Measurements from ENCODE around the gene CEP128. TPM values are rescaled to one million over a fixed set of nuclear protein-coding genes. Genes with fewer than 3 reads are reported as not detected.

CEP128 gene
- total RNA-seq, 5 donors from 2014 or later (not counting 1 experiment from before 2014, with no cell fraction given) = 12.6 to 24.8 (median 15.2) TPM

DNA sequence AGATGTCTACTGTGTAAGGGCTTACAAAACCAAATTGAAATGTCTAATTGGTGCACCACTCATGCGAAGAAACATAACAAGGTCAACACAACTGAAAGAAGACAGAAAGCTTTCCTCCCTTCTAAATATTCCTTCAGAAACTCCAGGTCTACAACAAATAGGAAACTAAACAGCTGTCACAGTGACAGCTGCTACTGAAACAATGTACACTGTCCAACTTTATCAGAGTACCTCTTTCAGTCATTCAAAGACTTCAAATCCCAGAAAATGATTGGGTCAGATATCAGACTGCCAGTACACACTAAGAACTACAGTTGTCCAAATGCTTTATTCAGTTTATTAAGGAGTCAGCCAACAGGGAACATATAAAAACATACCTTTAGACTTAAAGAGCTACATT, 35.2 kb downstream of the CEP128 start:
- ATAC-seq (replicated peaks in 1 of 4) (no peak), DNase-seq (no peak)
- Histone ChIP-seq H3K27ac (ENCODE audit: low read length) (no peak overlapping the region), H3K4me1 (ENCODE audit: control insufficient read depth in 1 of 2, extremely low read depth in 1 of 2, insufficient read depth in 2 of 2, low read length in 2 of 2) (no peaks in the 10 kb centered on the region), H3K27me3 (replicated peaks in 1 of 2; ENCODE audit: control insufficient read depth in 2 of 2, extremely low read depth in 1 of 2, insufficient read depth in 2 of 2, low read length in 1 of 2) (no peaks in the 10 kb centered on the region), H3K4me3 (ENCODE audit: control insufficient read depth in 1 of 2, extremely low read depth in 1 of 2, low read length in 1 of 2) (no peak overlapping the region), H3K9me3 (no peaks in the 10 kb centered on the region), H3K36me3 (ENCODE audit: control insufficient read depth in 2 of 2, extremely low read depth in 1 of 2, insufficient read depth in 1 of 2, low read length in 1 of 2) (peaks cover 0 to 2% of the 10 kb centered on the region in 2 donors)
- Mint-ChIP-seq H3K36me3 (peaks cover 40% of the 10 kb centered on the region), H3K27ac (no peak overlapping the region), H3K4me1 (no peaks in the 10 kb centered on the region), H3K4me3 (no peak overlapping the region), H3K27me3 (no peaks in the 10 kb centered on the region), H3K9me3 (no peaks in the 10 kb centered on the region)
- ChIA-PET CTCF (interaction anchor here in 1 of 2 donors (0.6 kb wide), 1 partner anchor 62 kb away, joined by 3 read pairs; no protein-coding TSS in a partner anchor), POLR2A (no interaction called here)
- WGBS (ENCODE audit: insufficient coverage) = 56% methylated on average over 1 of the region's 1 CpG

DNA sequence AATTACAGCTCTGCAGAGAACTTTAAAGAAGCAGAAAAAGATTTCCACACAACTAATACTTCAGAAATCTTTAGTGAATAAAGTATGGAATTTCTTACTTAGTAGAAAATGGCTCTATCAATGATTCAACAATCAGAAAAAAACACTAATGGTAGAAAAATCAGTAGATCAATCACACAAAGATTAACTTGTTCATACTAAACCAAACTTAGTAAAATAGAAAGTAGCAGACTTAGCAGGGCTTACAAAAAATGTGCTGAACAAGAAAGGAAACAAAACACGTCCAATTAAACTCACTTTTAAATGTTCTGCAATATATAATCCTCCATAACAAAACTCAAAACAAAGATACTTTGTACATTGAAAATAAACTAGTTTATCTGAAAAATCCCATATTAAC, 38.9 kb downstream of the CEP128 start:
- Histone ChIP-seq H3K36me3 (ENCODE audit: control insufficient read depth in 2 of 2, extremely low read depth in 1 of 2, insufficient read depth in 1 of 2, low read length in 1 of 2) (peaks cover 0 to 4% of the 10 kb centered on the region in 2 donors), H3K27me3 (replicated peaks in 1 of 2; ENCODE audit: control insufficient read depth in 2 of 2, extremely low read depth in 1 of 2, insufficient read depth in 2 of 2, low read length in 1 of 2) (no peaks in the 10 kb centered on the region), H3K4me1 (ENCODE audit: control insufficient read depth in 1 of 2, extremely low read depth in 1 of 2, insufficient read depth in 2 of 2, low read length in 2 of 2) (no peaks in the 10 kb centered on the region), H3K27ac (ENCODE audit: low read length) (no peak overlapping the region), H3K9me3 (no peaks in the 10 kb centered on the region), H3K4me3 (ENCODE audit: control insufficient read depth in 1 of 2, extremely low read depth in 1 of 2, low read length in 1 of 2) (no peak overlapping the region)
- no peak for DNase-seq
- H3K36me3 Mint-ChIP-seq = peaks cover 51% of the 10 kb centered on the region
- ChIA-PET CTCF (interaction anchor here in 1 of 2 donors (1.0 kb wide), 1 partner anchor 10 kb away, joined by 3 read pairs; no protein-coding TSS in a partner anchor), POLR2A (no interaction called here)
- no peak overlapping the region for H3K4me3 Mint-ChIP-seq
- WGBS (ENCODE audit: insufficient coverage) = no CpG with 5 or more reads among the region's 1 CpG
- H3K27me3 Mint-ChIP-seq = no peaks in the 10 kb centered on the region
- H3K9me3 Mint-ChIP-seq = no peaks in the 10 kb centered on the region
- no peak for ATAC-seq (replicated peaks in 1 of 4)
- no peaks in the 10 kb centered on the region for H3K4me1 Mint-ChIP-seq
- no peak overlapping the region for H3K27ac Mint-ChIP-seq

DNA sequence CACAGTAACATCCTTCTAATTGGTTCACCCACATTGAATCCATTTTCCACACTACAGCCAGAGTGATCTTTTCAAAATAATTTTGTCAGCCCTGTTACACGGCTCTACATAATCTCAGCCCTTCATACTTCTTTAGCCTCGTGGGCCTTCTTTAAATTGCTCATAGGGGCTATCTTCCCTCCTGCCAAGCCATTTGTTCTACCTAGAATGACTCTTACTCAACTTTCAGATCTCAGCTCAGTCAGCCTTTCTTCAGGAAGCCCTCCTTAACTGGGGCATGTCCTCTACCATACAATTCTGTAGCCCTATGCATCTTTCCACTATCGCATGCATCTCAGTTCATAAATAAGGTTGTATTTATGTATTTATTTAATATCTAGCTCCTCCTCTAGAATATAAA, 39.7 kb downstream of the CEP128 start:
- no peaks in the 10 kb centered on the region for H3K4me1 Mint-ChIP-seq
- Histone ChIP-seq H3K4me3 (ENCODE audit: control insufficient read depth in 1 of 2, extremely low read depth in 1 of 2, low read length in 1 of 2) (no peak overlapping the region), H3K4me1 (ENCODE audit: control insufficient read depth in 1 of 2, extremely low read depth in 1 of 2, insufficient read depth in 2 of 2, low read length in 2 of 2) (no peaks in the 10 kb centered on the region), H3K27ac (ENCODE audit: low read length) (no peak overlapping the region), H3K36me3 (ENCODE audit: control insufficient read depth in 2 of 2, extremely low read depth in 1 of 2, insufficient read depth in 1 of 2, low read length in 1 of 2) (peaks cover 0 to 4% of the 10 kb centered on the region in 2 donors), H3K27me3 (replicated peaks in 1 of 2; ENCODE audit: control insufficient read depth in 2 of 2, extremely low read depth in 1 of 2, insufficient read depth in 2 of 2, low read length in 1 of 2) (no peaks in the 10 kb centered on the region), H3K9me3 (no peaks in the 10 kb centered on the region)
- DNase-seq (no peak), ATAC-seq (replicated peaks in 1 of 4) (no peak)
- H3K36me3 Mint-ChIP-seq = peaks cover 56% of the 10 kb centered on the region
- H3K9me3 Mint-ChIP-seq = no peaks in the 10 kb centered on the region
- 59% methylated on average over 2 of the region's 3 CpGs for WGBS (ENCODE audit: insufficient coverage)
- H3K27me3 Mint-ChIP-seq = no peaks in the 10 kb centered on the region
- no peak overlapping the region for H3K4me3 Mint-ChIP-seq
- CTCF ChIA-PET = interaction anchor here in 1 of 2 donors (0.7 kb wide), 1 partner anchor 76 kb away, joined by 3 read pairs; no protein-coding TSS in a partner anchor
- H3K27ac Mint-ChIP-seq = no peak overlapping the region
- POLR2A ChIA-PET = no interaction called here

DNA sequence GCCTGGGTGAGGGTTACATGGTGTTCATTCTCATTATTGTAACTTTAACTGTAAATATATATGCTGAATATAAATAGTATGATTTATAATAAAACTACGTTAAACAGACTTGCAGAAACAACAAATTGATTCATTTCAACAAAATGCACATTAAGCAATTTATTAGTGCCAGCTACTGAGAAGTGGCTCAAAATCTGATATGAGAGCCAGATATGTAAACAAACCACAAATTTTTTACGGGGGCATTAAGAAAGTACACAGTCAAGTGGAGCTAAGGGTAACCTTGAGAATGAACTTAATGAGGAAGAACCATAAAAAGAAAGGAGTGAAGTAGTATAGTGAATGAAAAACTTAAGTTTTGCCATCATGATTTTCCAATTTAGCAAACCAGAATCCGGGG, 40.3 kb downstream of the CEP128 start:
- DNase-seq = no peak
- 91% methylated on average over 1 of the region's 3 CpGs for WGBS (ENCODE audit: insufficient coverage)
- no peaks in the 10 kb centered on the region for H3K9me3 Mint-ChIP-seq

DNA sequence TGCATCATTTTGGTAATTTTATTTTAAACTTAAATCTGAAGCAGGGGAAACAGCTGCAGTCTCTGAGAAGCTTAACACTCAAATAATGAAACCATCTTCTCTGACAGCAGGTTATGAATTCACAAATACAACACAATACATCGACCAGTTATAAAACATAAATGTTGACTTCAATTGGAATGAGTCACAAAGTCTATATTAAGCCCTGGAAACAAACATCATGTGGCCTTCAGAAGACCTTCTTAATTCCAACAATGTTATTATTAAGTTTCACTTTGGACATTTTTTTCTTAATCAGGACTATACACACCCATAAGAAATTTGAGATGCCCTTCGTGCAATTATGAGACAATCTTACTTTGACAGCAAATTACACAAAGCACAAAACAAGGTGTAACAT, 68.9 kb downstream of the CEP128 start:
- no CpG with 5 or more reads among the region's 2 CpGs for WGBS (ENCODE audit: insufficient coverage)
- Histone ChIP-seq H3K9me3 (no peaks in the 10 kb centered on the region), H3K27me3 (replicated peaks in 1 of 2; ENCODE audit: control insufficient read depth in 2 of 2, extremely low read depth in 1 of 2, insufficient read depth in 2 of 2, low read length in 1 of 2) (no peaks in the 10 kb centered on the region), H3K4me3 (ENCODE audit: control insufficient read depth in 1 of 2, extremely low read depth in 1 of 2, low read length in 1 of 2) (no peak overlapping the region), H3K27ac (ENCODE audit: low read length) (no peak overlapping the region), H3K4me1 (ENCODE audit: control insufficient read depth in 1 of 2, extremely low read depth in 1 of 2, insufficient read depth in 2 of 2, low read length in 2 of 2) (no peaks in the 10 kb centered on the region), H3K36me3 (ENCODE audit: control insufficient read depth in 2 of 2, extremely low read depth in 1 of 2, insufficient read depth in 1 of 2, low read length in 1 of 2) (no peaks in the 10 kb centered on the region)
- CTCF ChIA-PET = no interaction called here
- no peak overlapping the region for H3K27ac Mint-ChIP-seq
- POLR2A ChIA-PET = no interaction called here
- H3K9me3 Mint-ChIP-seq = peaks cover 16 to 39% (median 16%) of the 10 kb centered on the region in 3 donors
- H3K4me1 Mint-ChIP-seq = no peaks in the 10 kb centered on the region
- H3K36me3 Mint-ChIP-seq = peaks cover 54% of the 10 kb centered on the region
- H3K27me3 Mint-ChIP-seq = no peaks in the 10 kb centered on the region
- ATAC-seq (replicated peaks in 1 of 4) (no peak), DNase-seq (no peak)
- no peak overlapping the region for H3K4me3 Mint-ChIP-seq

More for the DNA sequence above, 40.3 kb downstream of the CEP128 start:
- ATAC-seq (replicated peaks in 1 of 4) = no peak
- H3K27me3 Mint-ChIP-seq = no peaks in the 10 kb centered on the region
- Histone ChIP-seq H3K4me3 (ENCODE audit: control insufficient read depth in 1 of 2, extremely low read depth in 1 of 2, low read length in 1 of 2) (no peak overlapping the region), H3K27ac (ENCODE audit: low read length) (no peak overlapping the region), H3K4me1 (ENCODE audit: control insufficient read depth in 1 of 2, extremely low read depth in 1 of 2, insufficient read depth in 2 of 2, low read length in 2 of 2) (no peaks in the 10 kb centered on the region), H3K27me3 (replicated peaks in 1 of 2; ENCODE audit: control insufficient read depth in 2 of 2, extremely low read depth in 1 of 2, insufficient read depth in 2 of 2, low read length in 1 of 2) (no peaks in the 10 kb centered on the region), H3K36me3 (ENCODE audit: control insufficient read depth in 2 of 2, extremely low read depth in 1 of 2, insufficient read depth in 1 of 2, low read length in 1 of 2) (peaks cover 0 to 4% of the 10 kb centered on the region in 2 donors), H3K9me3 (no peaks in the 10 kb centered on the region)
- CTCF ChIA-PET = no interaction called here
- peaks cover 50% of the 10 kb centered on the region for H3K36me3 Mint-ChIP-seq
- no peaks in the 10 kb centered on the region for H3K4me1 Mint-ChIP-seq
- H3K27ac Mint-ChIP-seq = no peak overlapping the region
- H3K4me3 Mint-ChIP-seq = no peak overlapping the region
- POLR2A ChIA-PET = no interaction called here

DNA sequence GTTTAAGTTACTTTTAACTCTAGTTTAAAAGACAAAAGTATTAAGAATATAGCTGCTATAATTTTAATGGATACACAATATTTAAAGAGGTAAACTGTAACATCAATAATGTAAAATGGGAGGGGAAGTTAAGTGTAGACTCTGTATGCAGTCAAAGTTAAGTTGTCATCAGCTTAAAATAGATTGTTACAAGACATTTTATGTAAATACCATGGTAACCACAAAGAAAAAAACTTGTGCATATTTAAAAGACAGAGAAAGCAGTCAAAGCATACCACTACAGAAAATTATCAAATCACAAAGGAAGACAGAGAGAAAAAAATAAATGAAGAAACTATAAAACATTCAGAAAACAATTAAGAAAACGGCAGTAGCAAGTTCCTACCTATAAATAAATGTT, 73.3 kb downstream of the CEP128 start:
- CTCF ChIA-PET = no interaction called here
- Histone ChIP-seq H3K27me3 (replicated peaks in 1 of 2; ENCODE audit: control insufficient read depth in 2 of 2, extremely low read depth in 1 of 2, insufficient read depth in 2 of 2, low read length in 1 of 2) (no peaks in the 10 kb centered on the region), H3K36me3 (ENCODE audit: control insufficient read depth in 2 of 2, extremely low read depth in 1 of 2, insufficient read depth in 1 of 2, low read length in 1 of 2) (no peaks in the 10 kb centered on the region), H3K4me3 (ENCODE audit: control insufficient read depth in 1 of 2, extremely low read depth in 1 of 2, low read length in 1 of 2) (no peak overlapping the region), H3K9me3 (no peaks in the 10 kb centered on the region), H3K4me1 (ENCODE audit: control insufficient read depth in 1 of 2, extremely low read depth in 1 of 2, insufficient read depth in 2 of 2, low read length in 2 of 2) (no peaks in the 10 kb centered on the region), H3K27ac (ENCODE audit: low read length) (no peak overlapping the region)
- Mint-ChIP-seq H3K27me3 (no peaks in the 10 kb centered on the region), H3K36me3 (peaks cover 55% of the 10 kb centered on the region), H3K27ac (no peak overlapping the region), H3K4me1 (no peaks in the 10 kb centered on the region), H3K4me3 (no peak overlapping the region), H3K9me3 (peaks cover 16 to 49% (median 19%) of the 10 kb centered on the region in 3 donors)
- no CpG with 5 or more reads among the region's 1 CpG for WGBS (ENCODE audit: insufficient coverage)
- POLR2A ChIA-PET = no interaction called here
- no peak for DNase-seq
- ATAC-seq (replicated peaks in 1 of 4) = no peak

DNA sequence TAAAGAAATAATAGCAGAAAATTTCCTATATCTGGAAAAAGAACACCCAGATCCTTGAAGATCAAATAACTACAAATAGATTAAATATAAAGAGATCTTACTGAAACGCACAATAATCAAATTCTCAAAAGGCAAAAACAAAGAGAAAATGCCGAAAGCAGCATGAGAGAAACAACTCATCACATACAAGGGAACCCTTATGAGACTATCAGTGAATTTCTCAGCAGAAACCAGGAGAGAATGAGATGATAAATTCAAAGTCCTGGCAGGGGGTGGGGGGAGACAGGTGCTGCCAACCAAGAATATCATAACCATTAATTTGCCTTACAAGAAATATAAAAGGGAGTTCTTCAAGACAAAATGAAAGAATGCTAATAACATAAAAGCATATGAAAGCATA, 73.7 kb downstream of the CEP128 start:
- Mint-ChIP-seq H3K36me3 (peaks cover 55% of the 10 kb centered on the region), H3K4me1 (no peaks in the 10 kb centered on the region), H3K27me3 (no peaks in the 10 kb centered on the region), H3K9me3 (peaks cover 16 to 49% (median 19%) of the 10 kb centered on the region in 3 donors), H3K4me3 (no peak overlapping the region), H3K27ac (no peak overlapping the region)
- ATAC-seq (replicated peaks in 1 of 4) (no peak), DNase-seq (no peak)
- Histone ChIP-seq H3K27me3 (replicated peaks in 1 of 2; ENCODE audit: control insufficient read depth in 2 of 2, extremely low read depth in 1 of 2, insufficient read depth in 2 of 2, low read length in 1 of 2) (no peaks in the 10 kb centered on the region), H3K4me3 (ENCODE audit: control insufficient read depth in 1 of 2, extremely low read depth in 1 of 2, low read length in 1 of 2) (no peak overlapping the region), H3K27ac (ENCODE audit: low read length) (no peak overlapping the region), H3K36me3 (ENCODE audit: control insufficient read depth in 2 of 2, extremely low read depth in 1 of 2, insufficient read depth in 1 of 2, low read length in 1 of 2) (no peaks in the 10 kb centered on the region), H3K9me3 (no peaks in the 10 kb centered on the region), H3K4me1 (ENCODE audit: control insufficient read depth in 1 of 2, extremely low read depth in 1 of 2, insufficient read depth in 2 of 2, low read length in 2 of 2) (no peaks in the 10 kb centered on the region)
- WGBS (ENCODE audit: insufficient coverage) = no CpG with 5 or more reads among the region's 2 CpGs
- CTCF ChIA-PET = no interaction called here
- POLR2A ChIA-PET = no interaction called here
